WTC11 (cell line): ENCODE data around the gene SYK. TPM values are rescaled to one million over a fixed set of nuclear protein-coding genes. Genes with fewer than 3 reads are reported as not detected.

ENCODE experiments used
- ATAC-seq: fragments of 200-7000 bp; cut with Tn5 transposase; 2 replicates; pipeline ENCODE4 v1.10.0; 2021; ENCODE audit warnings: mild to moderate bottlenecking, moderate library complexity
- CTCF ChIA-PET: fragments of 300-600 bp; sonication (Branson Sonifier 250); formaldehyde crosslinking; loops from one replicate; lab custom pipeline; 2021; ENCODE audit warnings: antibody characterized with exemption; lab: Charles Lee
- POLR2A ChIA-PET: fragments of 350-600 bp; sonication (Branson Sonifier 250); formaldehyde crosslinking; loops from one replicate; lab custom pipeline; 2021; ENCODE audit warnings: antibody characterized with exemption; lab: Charles Lee
- DNase-seq: peaks from one replicate; pipeline ENCODE4 v3.0.0; 2021; ENCODE audit warnings: low spot score
- H3K27ac Mint-ChIP-seq: 2 replicates; pipeline ENCODE4 v1.8.0; 2021; ENCODE audit warnings: mixed read lengths
- H3K27me3 Mint-ChIP-seq: 2 replicates; pipeline ENCODE4 v1.8.0; 2021; ENCODE audit warnings: low read depth, mild to moderate bottlenecking, moderate library complexity, mixed read lengths
- H3K36me3 Mint-ChIP-seq: 2 replicates; pipeline ENCODE4 v1.8.0; 2021; ENCODE audit warnings: mixed read lengths
- H3K4me1 Mint-ChIP-seq: 2 replicates; pipeline ENCODE4 v1.8.0; 2022; ENCODE audit warnings: mixed read lengths
- H3K4me3 Mint-ChIP-seq: 2 replicates; pipeline ENCODE4 v1.8.0; 2021; ENCODE audit warnings: mild to moderate bottlenecking, moderate library complexity, mixed read lengths
- H3K9me3 Mint-ChIP-seq: 2 replicates; pipeline ENCODE4 v1.8.0; 2021; ENCODE audit warnings: mixed read lengths
- ARID4B ChIP-seq: sonication (generic); formaldehyde crosslinking; IDR thresholded peaks from 2 replicates; pipeline ENCODE4 v1.8.0; 2023; ENCODE audit warnings: missing genetic modification reagents, mild to moderate bottlenecking, borderline replicate concordance
- CBFB ChIP-seq: sonication (generic); formaldehyde crosslinking; IDR thresholded peaks from 2 replicates; pipeline ENCODE4 v1.8.1; 2022; ENCODE audit warnings: mild to moderate bottlenecking, low read depth, missing genetic modification reagents
- KAT7 ChIP-seq: sonication (generic); formaldehyde crosslinking; IDR thresholded peaks from 2 replicates; pipeline ENCODE4 v1.8.1; 2023; ENCODE audit warnings: missing genetic modification reagents, mild to moderate bottlenecking, borderline replicate concordance
- MXD4 ChIP-seq: fragments of 250-450 bp; sonication (Bioruptor Pico); IDR thresholded peaks from 2 replicates; pipeline ENCODE4 v1.8.0; 2021; ENCODE audit warnings: mild to moderate bottlenecking, moderate library complexity, borderline replicate concordance
- MYBL2 ChIP-seq: sonication (generic); formaldehyde crosslinking; IDR thresholded peaks from 2 replicates; pipeline ENCODE4 v1.8.1; 2023; ENCODE audit warnings: mild to moderate bottlenecking, moderate library complexity, missing genetic modification reagents
- NFYB ChIP-seq: sonication (generic); formaldehyde crosslinking; conservative IDR thresholded peaks from 2 replicates; pipeline ENCODE4 v1.8.0; 2022; ENCODE audit warnings: low read depth, missing genetic modification reagents
- PREB ChIP-seq: sonication (generic); formaldehyde crosslinking; IDR thresholded peaks from 2 replicates; pipeline ENCODE4 v1.8.1; 2022; ENCODE audit warnings: mild to moderate bottlenecking, missing genetic modification reagents, moderate library complexity, borderline replicate concordance
- USF2 ChIP-seq: sonication (generic); formaldehyde crosslinking; IDR thresholded peaks from 2 replicates; pipeline ENCODE4 v1.8.1; 2023; ENCODE audit warnings: mild to moderate bottlenecking, missing genetic modification reagents, moderate library complexity
- ZBTB21 ChIP-seq: sonication (generic); formaldehyde crosslinking; IDR thresholded peaks from 2 replicates; pipeline ENCODE4 v1.8.1; 2023; ENCODE audit warnings: mild to moderate bottlenecking, missing genetic modification reagents, borderline replicate concordance
- ZBTB43 ChIP-seq: sonication (generic); formaldehyde crosslinking; IDR thresholded peaks from 2 replicates; pipeline ENCODE4 v1.8.1; 2023; ENCODE audit warnings: mild to moderate bottlenecking, missing genetic modification reagents
- ZNF138 ChIP-seq: sonication (generic); formaldehyde crosslinking; conservative IDR thresholded peaks from 2 replicates; pipeline ENCODE4 v1.8.1; 2022; ENCODE audit warnings: mild to moderate bottlenecking, moderate library complexity, missing genetic modification reagents
- ZNF219 ChIP-seq: sonication (generic); formaldehyde crosslinking; IDR thresholded peaks from 2 replicates; pipeline ENCODE4 v1.8.0; 2023; ENCODE audit warnings: missing genetic modification reagents, mild to moderate bottlenecking, borderline replicate concordance
- ZNF317 ChIP-seq: sonication (generic); formaldehyde crosslinking; IDR thresholded peaks from 2 replicates; pipeline ENCODE4 v1.8.1; 2023; ENCODE audit warnings: low read depth, mild to moderate bottlenecking, moderate library complexity, missing genetic modification reagents, borderline replicate concordance
- ZNF423 ChIP-seq: fragments of 250-450 bp; sonication (Bioruptor Pico); IDR thresholded peaks from 2 replicates; pipeline ENCODE4 v2.1.2; 2022; ENCODE audit warnings: mild to moderate bottlenecking, moderate library complexity
- total RNA-seq: library from RNA; stranded (reverse); gene quantifications from 3 replicates; pipeline ENCODE4 v1.2.3, GENCODE V29; 2021
- TF ChIP-seq, protein P1 (sequence below): fragments of 250-450 bp; sonication (Bioruptor Pico); IDR thresholded peaks from 2 replicates; pipeline ENCODE4 v1.9.0; 2021; ENCODE audit warnings: mild to moderate bottlenecking, borderline replicate concordance
- TF ChIP-seq, protein P2 (sequence below): sonication (generic); formaldehyde crosslinking; IDR thresholded peaks from 2 replicates; pipeline ENCODE4 v1.8.1; 2023; ENCODE audit warnings: mild to moderate bottlenecking, missing genetic modification reagents, borderline replicate concordance
- TF ChIP-seq, protein P3 (sequence below): fragments of 250-450 bp; sonication (Bioruptor Pico); conservative IDR thresholded peaks from 2 replicates; pipeline ENCODE4 v1.9.0; 2021; ENCODE audit warnings: mild to moderate bottlenecking

Gene SYK
- total RNA-seq, 1 experiment from 2014 or later: 7.4 TPM

- no peak for TF ChIP-seq PREB (CRISPR knock-in tag)
- TF ChIP-seq USF2: no peak
- TF ChIP-seq ARID4B (CRISPR knock-in tag): no peak
Observed at GRCh38 chr9:90878562-90878961, 76.9 kb downstream of the SYK start (continued).

- Mint-ChIP-seq H3K9me3 (peaks cover 9% of the 10 kb centered on the region), H3K36me3 (peaks cover 3% of the 10 kb centered on the region; the same call in 1 of the 2 replicates), H3K4me3 (no peak overlapping the region), H3K27me3 (no peaks in the 10 kb centered on the region), H3K4me1 (no peaks in the 10 kb centered on the region), H3K27ac (no peak overlapping the region)
- POLR2A ChIA-PET: no interaction called here
- CTCF ChIA-PET: interaction anchor here (0.9 kb wide), 1 partner anchor 35 kb away, joined by 3 read pairs; no protein-coding TSS in a partner anchor
- DNase-seq (no peak), ATAC-seq (no peak)
- no peak for TF ChIP-seq ZNF423 (CRISPR knock-in tag)
- TF ChIP-seq ZNF138 (CRISPR knock-in tag): no peak
- TF ChIP-seq ZNF317 (CRISPR knock-in tag): no peak
- TF ChIP-seq, protein P1, sequence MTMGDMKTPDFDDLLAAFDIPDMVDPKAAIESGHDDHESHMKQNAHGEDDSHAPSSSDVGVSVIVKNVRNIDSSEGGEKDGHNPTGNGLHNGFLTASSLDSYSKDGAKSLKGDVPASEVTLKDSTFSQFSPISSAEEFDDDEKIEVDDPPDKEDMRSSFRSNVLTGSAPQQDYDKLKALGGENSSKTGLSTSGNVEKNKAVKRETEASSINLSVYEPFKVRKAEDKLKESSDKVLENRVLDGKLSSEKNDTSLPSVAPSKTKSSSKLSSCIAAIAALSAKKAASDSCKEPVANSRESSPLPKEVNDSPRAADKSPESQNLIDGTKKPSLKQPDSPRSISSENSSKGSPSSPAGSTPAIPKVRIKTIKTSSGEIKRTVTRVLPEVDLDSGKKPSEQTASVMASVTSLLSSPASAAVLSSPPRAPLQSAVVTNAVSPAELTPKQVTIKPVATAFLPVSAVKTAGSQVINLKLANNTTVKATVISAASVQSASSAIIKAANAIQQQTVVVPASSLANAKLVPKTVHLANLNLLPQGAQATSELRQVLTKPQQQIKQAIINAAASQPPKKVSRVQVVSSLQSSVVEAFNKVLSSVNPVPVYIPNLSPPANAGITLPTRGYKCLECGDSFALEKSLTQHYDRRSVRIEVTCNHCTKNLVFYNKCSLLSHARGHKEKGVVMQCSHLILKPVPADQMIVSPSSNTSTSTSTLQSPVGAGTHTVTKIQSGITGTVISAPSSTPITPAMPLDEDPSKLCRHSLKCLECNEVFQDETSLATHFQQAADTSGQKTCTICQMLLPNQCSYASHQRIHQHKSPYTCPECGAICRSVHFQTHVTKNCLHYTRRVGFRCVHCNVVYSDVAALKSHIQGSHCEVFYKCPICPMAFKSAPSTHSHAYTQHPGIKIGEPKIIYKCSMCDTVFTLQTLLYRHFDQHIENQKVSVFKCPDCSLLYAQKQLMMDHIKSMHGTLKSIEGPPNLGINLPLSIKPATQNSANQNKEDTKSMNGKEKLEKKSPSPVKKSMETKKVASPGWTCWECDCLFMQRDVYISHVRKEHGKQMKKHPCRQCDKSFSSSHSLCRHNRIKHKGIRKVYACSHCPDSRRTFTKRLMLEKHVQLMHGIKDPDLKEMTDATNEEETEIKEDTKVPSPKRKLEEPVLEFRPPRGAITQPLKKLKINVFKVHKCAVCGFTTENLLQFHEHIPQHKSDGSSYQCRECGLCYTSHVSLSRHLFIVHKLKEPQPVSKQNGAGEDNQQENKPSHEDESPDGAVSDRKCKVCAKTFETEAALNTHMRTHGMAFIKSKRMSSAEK (CRISPR knock-in tag): no peak
- TF ChIP-seq ZBTB43 (CRISPR knock-in tag): no peak
- no peak for TF ChIP-seq CBFB (CRISPR knock-in tag)
- no peak for TF ChIP-seq MYBL2
- TF ChIP-seq MXD4 (CRISPR knock-in tag): no peak
- TF ChIP-seq KAT7 (CRISPR knock-in tag): no peak
- TF ChIP-seq, protein P2, sequence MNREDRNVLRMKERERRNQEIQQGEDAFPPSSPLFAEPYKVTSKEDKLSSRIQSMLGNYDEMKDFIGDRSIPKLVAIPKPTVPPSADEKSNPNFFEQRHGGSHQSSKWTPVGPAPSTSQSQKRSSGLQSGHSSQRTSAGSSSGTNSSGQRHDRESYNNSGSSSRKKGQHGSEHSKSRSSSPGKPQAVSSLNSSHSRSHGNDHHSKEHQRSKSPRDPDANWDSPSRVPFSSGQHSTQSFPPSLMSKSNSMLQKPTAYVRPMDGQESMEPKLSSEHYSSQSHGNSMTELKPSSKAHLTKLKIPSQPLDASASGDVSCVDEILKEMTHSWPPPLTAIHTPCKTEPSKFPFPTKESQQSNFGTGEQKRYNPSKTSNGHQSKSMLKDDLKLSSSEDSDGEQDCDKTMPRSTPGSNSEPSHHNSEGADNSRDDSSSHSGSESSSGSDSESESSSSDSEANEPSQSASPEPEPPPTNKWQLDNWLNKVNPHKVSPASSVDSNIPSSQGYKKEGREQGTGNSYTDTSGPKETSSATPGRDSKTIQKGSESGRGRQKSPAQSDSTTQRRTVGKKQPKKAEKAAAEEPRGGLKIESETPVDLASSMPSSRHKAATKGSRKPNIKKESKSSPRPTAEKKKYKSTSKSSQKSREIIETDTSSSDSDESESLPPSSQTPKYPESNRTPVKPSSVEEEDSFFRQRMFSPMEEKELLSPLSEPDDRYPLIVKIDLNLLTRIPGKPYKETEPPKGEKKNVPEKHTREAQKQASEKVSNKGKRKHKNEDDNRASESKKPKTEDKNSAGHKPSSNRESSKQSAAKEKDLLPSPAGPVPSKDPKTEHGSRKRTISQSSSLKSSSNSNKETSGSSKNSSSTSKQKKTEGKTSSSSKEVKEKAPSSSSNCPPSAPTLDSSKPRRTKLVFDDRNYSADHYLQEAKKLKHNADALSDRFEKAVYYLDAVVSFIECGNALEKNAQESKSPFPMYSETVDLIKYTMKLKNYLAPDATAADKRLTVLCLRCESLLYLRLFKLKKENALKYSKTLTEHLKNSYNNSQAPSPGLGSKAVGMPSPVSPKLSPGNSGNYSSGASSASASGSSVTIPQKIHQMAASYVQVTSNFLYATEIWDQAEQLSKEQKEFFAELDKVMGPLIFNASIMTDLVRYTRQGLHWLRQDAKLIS: no peak
- TF ChIP-seq, protein P3, sequence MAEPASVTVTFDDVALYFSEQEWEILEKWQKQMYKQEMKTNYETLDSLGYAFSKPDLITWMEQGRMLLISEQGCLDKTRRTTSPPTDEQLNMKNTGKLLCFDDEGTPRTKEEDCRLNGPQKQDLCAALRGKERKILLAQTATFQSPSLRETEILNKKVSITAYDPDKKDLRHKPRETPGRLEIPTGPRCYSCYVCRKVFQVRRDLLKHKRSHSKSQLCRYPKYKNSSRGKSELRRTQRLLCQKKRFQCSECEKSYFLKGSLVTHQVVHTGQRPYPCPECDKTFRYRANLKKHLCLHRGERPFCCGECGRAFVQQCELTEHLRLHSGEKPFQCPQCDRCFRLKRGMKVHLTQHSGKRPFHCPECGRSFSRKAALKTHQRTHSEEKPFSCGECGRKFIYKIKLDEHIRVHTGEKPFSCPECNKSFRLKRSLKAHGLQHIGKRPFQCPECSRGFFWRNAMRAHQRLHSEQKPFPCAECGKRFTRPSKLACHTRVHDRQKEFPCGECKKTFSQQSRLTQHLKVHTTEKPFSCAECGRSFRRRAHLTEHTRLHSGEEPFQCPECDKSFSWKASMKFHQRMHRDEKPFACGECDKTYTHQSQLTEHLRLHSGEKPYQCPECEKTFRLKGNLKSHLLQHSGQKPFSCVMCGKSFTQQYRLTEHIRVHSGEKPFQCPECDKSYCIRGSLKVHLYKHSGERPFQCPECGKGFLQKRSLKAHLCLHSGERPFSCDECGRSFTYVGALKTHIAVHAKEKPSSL (CRISPR knock-in tag): no peak
- no peak for TF ChIP-seq ZNF219 (CRISPR knock-in tag)
- TF ChIP-seq NFYB (CRISPR knock-in tag): no peak
- TF ChIP-seq ZBTB21 (CRISPR knock-in tag): no peak
Observed at GRCh38 chr9:90880066-90880465, 78.4 kb downstream of the SYK start.
